Heart left ventricle (tissue), 16 donors: ENCODE data around the gene DIO3. TPM values are rescaled to one million over a fixed set of nuclear protein-coding genes. Genes with fewer than 3 reads are reported as not detected.

ENCODE experiments used
- ATAC-seq, 4 donors: fragments of 200-7000 bp; cut with Tn5 transposase; one replicate each; pipeline ENCODE4 v1.9.1; 2020 to 2022; ENCODE audit warnings: moderate library complexity in 4 of 4, mild to moderate bottlenecking in 3 of 4, moderate number of reproducible peaks in 1 of 4
- DNase-seq, 5 donors: peaks; one replicate each; pipeline ENCODE4 v3.0.0-alpha.2; 2020
- H3K27ac ChIP-seq, 12 donors: fragments of 200-600 bp; sonication (generic) in 4 of 12; one replicate each; pipeline versions ENCODE4 v1.5.0 to v1.8.0; 2016 to 2022; ENCODE audit warnings: mild to moderate bottlenecking in 2 of 12
- H3K27me3 ChIP-seq, 9 donors: fragments of 200-600 bp; sonication (generic) in 2 of 9; one replicate each; pipeline versions ENCODE4 v1.5.1 to v1.8.0; 2016 to 2022; ENCODE audit warnings: mild to moderate bottlenecking in 3 of 9
- H3K36me3 ChIP-seq, 9 donors: fragments of 200-600 bp; sonication (generic) in 2 of 9; one replicate each; pipeline versions ENCODE4 v1.5.0 to v1.8.0; 2018 to 2022; ENCODE audit warnings: mild to moderate bottlenecking in 2 of 9
- H3K4me1 ChIP-seq, 12 donors: fragments of 200-600 bp; sonication (generic) in 4 of 12; one replicate each; pipeline versions ENCODE4 v1.5.0 to v1.8.0; 2016 to 2022; ENCODE audit warnings: mild to moderate bottlenecking in 3 of 12
- H3K4me3 ChIP-seq, 12 donors: fragments of 200-600 bp; sonication (generic) in 4 of 12; one replicate each; pipeline versions ENCODE4 v1.5.0 to v1.8.0; 2017 to 2022; ENCODE audit warnings: mild to moderate bottlenecking in 9 of 12, moderate library complexity in 4 of 12
- H3K9me3 ChIP-seq, 12 donors: fragments of 200-600 bp; sonication (generic) in 4 of 12; one replicate each; pipeline versions ENCODE4 v1.5.0 to v1.8.0; 2016 to 2022; ENCODE audit warnings: mild to moderate bottlenecking in 1 of 12
- POLR2A ChIP-seq, 2 donors: fragments of 450-650 bp; IDR thresholded peaks; one replicate each; pipeline ENCODE4 v1.6.1; 2017; ENCODE audit warnings: antibody characterized with exemption in 2 of 2, mild to moderate bottlenecking in 2 of 2, moderate library complexity in 2 of 2
- WGBS, 4 donors: extraction: QIAGEN DNeasy Blood & Tissue Kit in 2 of 4; methylation state at CpG; one replicate each; pipeline versions ENCODE4 v1.1.5 to v1.1.7; 2013 to 2018; 5-methylcytosine and 5-hydroxymethylcytosine counted together
- intact Hi-C, 10 donors: fragments of 100-400 bp; cut with DNase I; formaldehyde crosslinking; loops; one replicate each; pipeline versions ENCODE4 v1.11.1 to v1.14.2; 2022
- polyA plus RNA-seq, 2 donors: library from polyadenylated mRNA; stranded (reverse); fragments of 200-250 nt; gene quantifications; one replicate each; pipeline ENCODE4 v1.2.3, GENCODE V29; 2013
- total RNA-seq, 9 donors: library from RNA; depleted of rRNA in 2 of 9; stranded (reverse); fragments of >200 nt in 2 of 9; fragmentation: NEBNext Ultra II Directional in 3 of 9; extraction: Animal tissue kit (Norgen Biotek cat#: 25700) in 3 of 9; gene quantifications; one replicate each; pipeline versions ENCODE4 v1.1.0 to v1.2.4, GENCODE V29; 2016 to 2023
- TF ChIP-seq, protein P1 (sequence below), 12 donors: fragments of 200-600 bp; sonication (generic) in 4 of 12; IDR thresholded peaks; one replicate each; pipeline versions ENCODE4 v1.5.0 to v1.8.0; 2018 to 2022; ENCODE audit warnings: antibody characterized with exemption in 12 of 12, mild to moderate bottlenecking in 5 of 12
- donor health status: ischemic (EF 13 %, LVEDD 7.1; RV severe dilation, severe dysfunction).
- donor health status: healthy with polysubstance abuse.
- donor health status: DM: no; HTN: yes; CAD: no.
- donor health status: DM: no; HTN: no; CAD: no.
- donor health status: ischemic (EF 25% LVEDD 6.9; RV normal size, moderate dysfunction).
- donor health status: ischemic (EF 25% LVEDD 5.7; RV mildly dilated, moderate dysfunction).
- donor health status: healthy.
- donor health status: DM: yes; HTN: yes; CAD: no.
- donor health status: ischemic (EF 35%, LVEDD 5.7; RV mildly dilated, moderate dysfunction).
- donor health status: nonischemic (EF 11% LVEDD 7.7; RV severe dilation, severe dysfunction).
- donor health status: DM: yes; HTN: yes; CAD: no.
- donor health status: PGD.
- donor health status: ischemic (EF 29% LVEDD 5.4; RV normal size, mild dysfunction).
- donor health status: nonischemic (EF 23%, LVEDD 6.1; RV moderate dilation, normal function).

The DIO3 gene
- total and polyA plus RNA-seq, 11 donors, result 0.12 to 0.48 (median 0.24) TPM; not detected in 6

- Histone ChIP-seq H3K27ac (no peak overlapping the region), H3K27me3 (peaks cover 0 to 7% (median 0%) of the 10 kb centered on the region in 9 donors), H3K9me3 (peaks cover 0 to 8% (median 0%) of the 10 kb centered on the region in 12 donors), H3K4me1 (peaks cover 0 to 7% (median 0%) of the 10 kb centered on the region in 12 donors), H3K4me3 (no peak overlapping the region), H3K36me3 (no peaks in the 10 kb centered on the region)
- no peak for DNase-seq
- TF ChIP-seq, protein P1, sequence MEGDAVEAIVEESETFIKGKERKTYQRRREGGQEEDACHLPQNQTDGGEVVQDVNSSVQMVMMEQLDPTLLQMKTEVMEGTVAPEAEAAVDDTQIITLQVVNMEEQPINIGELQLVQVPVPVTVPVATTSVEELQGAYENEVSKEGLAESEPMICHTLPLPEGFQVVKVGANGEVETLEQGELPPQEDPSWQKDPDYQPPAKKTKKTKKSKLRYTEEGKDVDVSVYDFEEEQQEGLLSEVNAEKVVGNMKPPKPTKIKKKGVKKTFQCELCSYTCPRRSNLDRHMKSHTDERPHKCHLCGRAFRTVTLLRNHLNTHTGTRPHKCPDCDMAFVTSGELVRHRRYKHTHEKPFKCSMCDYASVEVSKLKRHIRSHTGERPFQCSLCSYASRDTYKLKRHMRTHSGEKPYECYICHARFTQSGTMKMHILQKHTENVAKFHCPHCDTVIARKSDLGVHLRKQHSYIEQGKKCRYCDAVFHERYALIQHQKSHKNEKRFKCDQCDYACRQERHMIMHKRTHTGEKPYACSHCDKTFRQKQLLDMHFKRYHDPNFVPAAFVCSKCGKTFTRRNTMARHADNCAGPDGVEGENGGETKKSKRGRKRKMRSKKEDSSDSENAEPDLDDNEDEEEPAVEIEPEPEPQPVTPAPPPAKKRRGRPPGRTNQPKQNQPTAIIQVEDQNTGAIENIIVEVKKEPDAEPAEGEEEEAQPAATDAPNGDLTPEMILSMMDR (IDR thresholded peaks at IDR 0.05), result no peak
- no peak for TF ChIP-seq POLR2A (IDR thresholded peaks at IDR 0.05)
- no peak for ATAC-seq
- 92 to 96% (median 93%) methylated on average over 13 of the region's 13 CpGs for WGBS, 4 donors
- intact Hi-C loops, result no loop called here
Measured at GRCh38 chr14:101599234-101599885, 38.1 kb downstream of the DIO3 start.

GRCh38 chr14:101600336-101600890, 39.1 kb downstream of the DIO3 start:
- no peak for ATAC-seq
- no peak overlapping the region for H3K27ac ChIP-seq
- peaks cover 0 to 7% (median 0%) of the 10 kb centered on the region in 12 donors for H3K4me1 ChIP-seq
- no peak for DNase-seq
- H3K4me3 ChIP-seq, result no peak overlapping the region
- WGBS, 4 donors, result 71 to 79% (median 75%) methylated on average over 4 to 7 of the region's 7 CpGs
- intact Hi-C loops, result no loop called here
- H3K36me3 ChIP-seq, result no peaks in the 10 kb centered on the region
- TF ChIP-seq, protein P1 (IDR thresholded peaks at IDR 0.05), result no peak
- TF ChIP-seq POLR2A (IDR thresholded peaks at IDR 0.05), result no peak
- H3K27me3 ChIP-seq, result peaks cover 0 to 14% (median 2%) of the 10 kb centered on the region in 9 donors
- peaks cover 0 to 8% (median 0%) of the 10 kb centered on the region in 12 donors for H3K9me3 ChIP-seq

- H3K4me3 ChIP-seq, result no peak overlapping the region
- no peak overlapping the region for H3K27ac ChIP-seq
- H3K27me3 ChIP-seq, result peaks cover 0 to 21% (median 3%) of the 10 kb centered on the region in 9 donors
- ATAC-seq (no peak), DNase-seq (no peak)
- TF ChIP-seq, protein P1 (IDR thresholded peaks at IDR 0.05), result no peak
- TF ChIP-seq POLR2A (IDR thresholded peaks at IDR 0.05), result no peak
- peaks cover 0 to 8% (median 0%) of the 10 kb centered on the region in 12 donors for H3K9me3 ChIP-seq
- whole genome bisulfite sequencing, 4 donors, result 88 to 96% (median 91%) methylated on average over 3 to 12 of the region's 12 CpGs
- no peaks in the 10 kb centered on the region for H3K36me3 ChIP-seq
- H3K4me1 ChIP-seq, result peaks cover 0 to 7% (median 0%) of the 10 kb centered on the region in 12 donors
- intact Hi-C loops, result no loop called here
Measured at GRCh38 chr14:101600891-101601605, 39.8 kb downstream of the DIO3 start.
